Retinal pigment epithelial cell (primary cell): Measurements from ENCODE around the gene SLIT1.

Experiments used
- DNase-seq: peaks from one replicate; pipeline ENCODE4 v3.0.0-alpha.2; 2010; ENCODE audit warnings: low read depth
- H3K4me3 ChIP-seq: 2 replicates; pipeline ENCODE4 v1.5.1; 2011; ENCODE audit warnings: mild to moderate bottlenecking, low read length, control low read depth, moderate library complexity
- CTCF ChIP-seq: conservative IDR thresholded peaks from 2 replicates; pipeline ENCODE4 v1.5.1; 2011; ENCODE audit warnings: low read depth, low read length, control low read depth, inconsistent platforms

Gene SLIT1

GRCh38 chr10:97195706-97196222, 10.0 kb upstream of the SLIT1 start:
- H3K4me3 ChIP-seq = peak overlapping the region; percentile 57
- TF ChIP-seq CTCF = no peak
- no peak for DNase-seq

GRCh38 chr10:97192952-97193435, 7.2 kb upstream of the SLIT1 start:
- no peak for TF ChIP-seq CTCF
- no peak for DNase-seq
- H3K4me3 ChIP-seq = no peak overlapping the region

- DNase-seq = no peak
- no peak overlapping the region for H3K4me3 ChIP-seq
- TF ChIP-seq CTCF = no peak
These were observed 4.7 kb upstream of the SLIT1 start for GRCh38 chr10:97190450-97190849.

GRCh38 chr10:97188261-97188711, 2.5 kb upstream of the SLIT1 start:
- no peak for TF ChIP-seq CTCF
- no peak for DNase-seq
- no peak overlapping the region for H3K4me3 ChIP-seq

- H3K4me3 ChIP-seq = no peak overlapping the region
- TF ChIP-seq CTCF = no peak
- DNase-seq = no peak
These were observed 1.2 kb upstream of the SLIT1 start for GRCh38 chr10:97186911-97187310.

GRCh38 chr10:97184971-97185325, 811 bp downstream of the SLIT1 start:
- no peak overlapping the region for H3K4me3 ChIP-seq
- no peak for DNase-seq
- TF ChIP-seq CTCF = no peak

GRCh38 chr10:97183314-97183713, 2.4 kb downstream of the SLIT1 start:
- H3K4me3 ChIP-seq = no peak overlapping the region
- no peak for DNase-seq
- no peak for TF ChIP-seq CTCF
